ENCODE data around the gene DUXB. TPM values are rescaled to one million over a fixed set of nuclear protein-coding genes. Genes with fewer than 3 reads are reported as not detected.

DUXB gene
- total and polyA plus RNA-seq, 3 donors from 2014 or later: 0.30 TPM; not detected in 2

DNA sequence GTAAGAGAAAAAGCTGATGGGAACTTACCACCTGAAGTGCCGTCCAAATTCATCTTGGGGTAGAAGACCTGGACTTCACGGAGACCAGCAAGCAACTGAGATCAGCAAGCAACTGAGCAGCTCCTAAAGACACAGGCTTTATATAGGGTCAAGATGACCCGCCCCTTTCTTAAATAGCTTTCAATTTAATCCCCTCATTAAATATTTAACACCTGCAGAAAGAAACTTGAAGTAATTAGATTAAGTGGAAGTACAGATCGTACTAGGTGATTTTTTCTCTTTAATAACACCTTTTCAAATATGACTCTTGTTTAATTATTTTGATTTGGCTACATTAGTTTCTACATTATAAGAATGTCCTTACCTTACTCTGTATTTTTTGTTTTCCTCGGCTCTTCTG is 25.1 kb upstream of the DUXB start, which contains the start of gene CPHXL:
Gene CPHXL, minus strand, starts transcription at position 101 of the 400 bp plus-strand sequence. Its CDS starts 48 bp downstream, at position 53.
- TF ChIP-seq, protein P1, sequence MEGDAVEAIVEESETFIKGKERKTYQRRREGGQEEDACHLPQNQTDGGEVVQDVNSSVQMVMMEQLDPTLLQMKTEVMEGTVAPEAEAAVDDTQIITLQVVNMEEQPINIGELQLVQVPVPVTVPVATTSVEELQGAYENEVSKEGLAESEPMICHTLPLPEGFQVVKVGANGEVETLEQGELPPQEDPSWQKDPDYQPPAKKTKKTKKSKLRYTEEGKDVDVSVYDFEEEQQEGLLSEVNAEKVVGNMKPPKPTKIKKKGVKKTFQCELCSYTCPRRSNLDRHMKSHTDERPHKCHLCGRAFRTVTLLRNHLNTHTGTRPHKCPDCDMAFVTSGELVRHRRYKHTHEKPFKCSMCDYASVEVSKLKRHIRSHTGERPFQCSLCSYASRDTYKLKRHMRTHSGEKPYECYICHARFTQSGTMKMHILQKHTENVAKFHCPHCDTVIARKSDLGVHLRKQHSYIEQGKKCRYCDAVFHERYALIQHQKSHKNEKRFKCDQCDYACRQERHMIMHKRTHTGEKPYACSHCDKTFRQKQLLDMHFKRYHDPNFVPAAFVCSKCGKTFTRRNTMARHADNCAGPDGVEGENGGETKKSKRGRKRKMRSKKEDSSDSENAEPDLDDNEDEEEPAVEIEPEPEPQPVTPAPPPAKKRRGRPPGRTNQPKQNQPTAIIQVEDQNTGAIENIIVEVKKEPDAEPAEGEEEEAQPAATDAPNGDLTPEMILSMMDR (IDR thresholded peaks at IDR 0.05): no peak
- TF ChIP-seq POLR2A (IDR thresholded peaks at IDR 0.05): no peak
- WGBS, 2 donors: 70 to 82% methylated on average over 5 of the region's 5 CpGs
- no peak for DNase-seq

DNA sequence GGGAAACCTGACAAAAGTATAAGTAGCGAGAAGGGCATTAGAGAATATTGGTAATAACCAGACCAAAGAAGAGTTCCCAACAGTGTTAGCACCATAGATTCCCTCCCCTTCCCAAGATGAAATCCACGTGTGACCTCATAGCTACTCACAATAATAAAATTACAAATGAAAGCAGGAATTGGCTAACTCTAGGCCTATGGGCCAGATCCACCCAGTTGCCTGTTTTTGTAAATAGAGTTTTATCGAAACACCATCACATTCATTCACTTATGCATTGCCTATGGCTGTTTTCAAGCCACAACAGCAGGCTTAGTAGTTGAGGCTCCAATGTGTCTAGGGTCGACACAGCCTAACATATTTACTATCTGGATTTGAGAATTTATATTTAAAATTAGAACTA is 17.2 kb upstream of the DUXB start:
- no peaks in the 10 kb centered on the region for H3K36me3 ChIP-seq (ENCODE audit: low read depth, missing control alignments)
- no peaks in the 10 kb centered on the region for H3K4me1 ChIP-seq
- H3K9me3 ChIP-seq: no peaks in the 10 kb centered on the region
- DNase-seq: no peak
- TF ChIP-seq, protein P1 (IDR thresholded peaks at IDR 0.05): no peak
- TF ChIP-seq POLR2A (IDR thresholded peaks at IDR 0.05): no peak
- H3K27me3 ChIP-seq: no peaks in the 10 kb centered on the region
- H3K4me3 ChIP-seq: no peak overlapping the region
- 88 to 96% methylated on average over 4 of the region's 4 CpGs for WGBS, 2 donors
- intact Hi-C loops (cut with DNase I; ENCODE audit: low total_unique reads): no loop called here
- no peak overlapping the region for H3K27ac ChIP-seq

More for the DNA sequence above, 25.1 kb upstream of the DUXB start, which contains the start of gene CPHXL:
- no peaks in the 10 kb centered on the region for H3K27me3 ChIP-seq
- no peaks in the 10 kb centered on the region for H3K4me1 ChIP-seq
- H3K27ac ChIP-seq: no peak within 1 kb of the TSS
- no peaks in the 10 kb centered on the region for H3K36me3 ChIP-seq (ENCODE audit: low read depth, missing control alignments)
- peak within 1 kb of the TSS in 1 of 2 donors; percentile 7 for H3K4me3 ChIP-seq
- intact Hi-C loops (cut with DNase I; ENCODE audit: low total_unique reads): no loop called here
- no peaks in the 10 kb centered on the region for H3K9me3 ChIP-seq

DNA sequence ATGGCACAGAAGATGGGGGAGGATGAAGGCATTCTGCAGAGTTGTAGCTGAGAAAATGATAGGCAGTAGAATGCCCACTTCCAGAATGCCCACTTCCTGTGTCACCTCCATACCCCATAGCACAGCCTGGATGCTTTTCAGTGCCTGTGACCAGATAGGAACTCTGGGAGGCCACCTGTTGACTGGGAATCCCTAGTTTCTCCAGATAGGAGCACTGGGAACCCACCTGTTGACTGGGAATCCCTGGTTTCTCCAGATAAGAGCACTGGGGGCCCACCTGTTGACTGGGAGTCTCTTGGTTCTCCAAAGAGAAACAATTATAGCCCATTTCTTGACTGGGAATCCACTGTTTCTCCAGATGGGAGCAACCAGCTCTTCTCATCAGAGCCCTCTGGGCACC is 13.4 kb upstream of the DUXB start:
- no peak overlapping the region for H3K4me3 ChIP-seq
- H3K9me3 ChIP-seq: no peaks in the 10 kb centered on the region
- H3K27me3 ChIP-seq: no peaks in the 10 kb centered on the region
- TF ChIP-seq, protein P1 (IDR thresholded peaks at IDR 0.05): no peak
- no peak for TF ChIP-seq POLR2A (IDR thresholded peaks at IDR 0.05)
- no peak overlapping the region for H3K27ac ChIP-seq
- no peak for DNase-seq
- H3K4me1 ChIP-seq: no peaks in the 10 kb centered on the region
- no peaks in the 10 kb centered on the region for H3K36me3 ChIP-seq (ENCODE audit: low read depth, missing control alignments)
- intact Hi-C loops (cut with DNase I; ENCODE audit: low total_unique reads): no loop called here

DNA sequence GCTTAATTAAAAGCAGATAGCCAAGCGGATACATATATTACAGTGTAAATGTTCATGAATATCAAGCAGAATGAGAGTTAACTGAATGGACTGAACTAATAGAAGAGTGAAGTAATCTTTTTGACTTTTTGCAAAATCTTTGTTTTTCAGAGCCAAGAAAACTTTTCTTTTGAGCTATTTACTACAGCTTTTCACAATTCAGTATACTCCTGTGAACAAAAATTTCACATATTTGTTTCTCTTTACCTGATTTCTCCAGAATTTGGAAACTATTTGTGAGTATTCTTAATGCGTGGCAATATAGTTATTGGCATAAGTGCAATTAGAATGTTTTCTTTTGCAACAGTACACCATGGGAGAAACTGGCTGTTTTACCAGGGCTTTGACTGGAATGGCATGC is 9.1 kb upstream of the DUXB start:
- TF ChIP-seq, protein P1 (IDR thresholded peaks at IDR 0.05): no peak
- no peak for TF ChIP-seq POLR2A (IDR thresholded peaks at IDR 0.05)
- WGBS, 2 donors: 92 to 98% methylated on average over 2 of the region's 2 CpGs
- H3K36me3 ChIP-seq (ENCODE audit: low read depth, missing control alignments): no peaks in the 10 kb centered on the region
- no peak overlapping the region for H3K27ac ChIP-seq
- H3K4me3 ChIP-seq: no peak overlapping the region
- no peaks in the 10 kb centered on the region for H3K4me1 ChIP-seq
- intact Hi-C loops (cut with DNase I; ENCODE audit: low total_unique reads): no loop called here
- H3K9me3 ChIP-seq: no peaks in the 10 kb centered on the region
- no peaks in the 10 kb centered on the region for H3K27me3 ChIP-seq
- DNase-seq: no peak

DNA sequence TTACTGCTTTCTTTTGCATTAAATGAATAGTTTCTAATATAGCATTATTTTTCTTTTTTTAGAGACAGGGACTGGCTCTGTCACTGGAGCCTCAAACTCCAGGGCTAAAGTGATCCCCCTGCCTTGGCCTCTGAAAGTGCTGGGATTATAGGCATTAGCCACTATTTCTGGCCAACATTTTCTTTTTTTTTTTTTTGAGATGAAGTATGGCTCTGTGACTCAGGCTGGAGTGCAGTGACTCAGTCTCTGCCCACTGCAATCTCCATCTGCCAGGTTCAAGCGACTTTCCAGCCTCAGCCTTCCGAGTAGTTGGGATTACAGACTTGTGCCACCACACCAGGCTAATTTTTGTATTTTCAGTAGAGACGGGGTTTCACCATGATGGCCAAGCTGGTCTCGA is 2.0 kb upstream of the DUXB start:
- no peaks in the 10 kb centered on the region for H3K9me3 ChIP-seq
- H3K27ac ChIP-seq: no peak overlapping the region
- 92 to 100% methylated on average over 4 of the region's 4 CpGs for WGBS, 2 donors
- intact Hi-C loops (cut with DNase I; ENCODE audit: low total_unique reads): no loop called here
- H3K36me3 ChIP-seq (ENCODE audit: low read depth, missing control alignments): no peaks in the 10 kb centered on the region
- no peaks in the 10 kb centered on the region for H3K27me3 ChIP-seq
- H3K4me1 ChIP-seq: no peaks in the 10 kb centered on the region
- no peak for TF ChIP-seq POLR2A (IDR thresholded peaks at IDR 0.05)
- TF ChIP-seq, protein P1 (IDR thresholded peaks at IDR 0.05): no peak
- no peak overlapping the region for H3K4me3 ChIP-seq
- no peak for DNase-seq

Measured in testis (tissue), 3 donors.